ENCODE results near the gene CMTM7. TPM values are rescaled to one million over a fixed set of nuclear protein-coding genes. Genes with fewer than 3 reads are reported as not detected.
"Not testable (repeated sequence)": the region's sequence is repeated elsewhere in the genome, so short reads cannot be mapped to it uniquely, and the experiment has no call there.

Gene CMTM7
- total RNA-seq, 1 experiment from 2014 or later: 8.9 TPM

DNA sequence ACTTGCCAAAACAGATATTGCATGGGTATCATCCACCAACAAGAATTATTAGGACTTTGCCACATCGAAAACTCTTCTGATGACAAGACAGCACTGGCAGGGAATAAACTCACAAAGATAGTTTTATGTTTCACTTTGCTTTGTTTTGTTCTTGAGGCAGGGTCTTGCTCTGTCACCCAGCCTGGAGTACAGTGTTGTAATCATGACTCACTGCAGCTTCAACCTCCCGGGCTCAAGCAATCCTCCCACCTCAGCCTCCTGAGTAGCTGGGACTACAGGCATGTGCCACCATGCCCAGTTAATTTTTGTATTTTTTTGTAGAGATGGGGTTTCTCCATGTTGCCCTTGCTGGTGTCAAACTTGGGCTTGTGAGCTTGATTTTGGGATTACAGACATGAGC is 2.1 kb upstream of the CMTM7 start:
- H3K9ac ChIP-seq (ENCODE audit: low read length); H3K4me3 ChIP-seq (ENCODE audit: low read length); H3K9me3 ChIP-seq (ENCODE audit: low read length); H3K36me3 ChIP-seq (ENCODE audit: insufficient read depth, low read length); DNase-seq; H3K27me3 ChIP-seq (ENCODE audit: low read length); H3K4me2 ChIP-seq (ENCODE audit: low read depth, low read length, poor library complexity, severe bottlenecking); H3K79me2 ChIP-seq (ENCODE audit: low read length); H4K20me1 ChIP-seq (ENCODE audit: insufficient read depth, low read depth, low read length); H3K27ac ChIP-seq (ENCODE audit: low read length); H2AFZ ChIP-seq (ENCODE audit: low read length); H3K9me2 ChIP-seq (replicated peaks; ENCODE audit: insufficient read depth, low read length): not testable (repeated sequence)
- peaks cover 19% of the 10 kb centered on the region for H3K4me1 ChIP-seq (ENCODE audit: low read length)

DNA sequence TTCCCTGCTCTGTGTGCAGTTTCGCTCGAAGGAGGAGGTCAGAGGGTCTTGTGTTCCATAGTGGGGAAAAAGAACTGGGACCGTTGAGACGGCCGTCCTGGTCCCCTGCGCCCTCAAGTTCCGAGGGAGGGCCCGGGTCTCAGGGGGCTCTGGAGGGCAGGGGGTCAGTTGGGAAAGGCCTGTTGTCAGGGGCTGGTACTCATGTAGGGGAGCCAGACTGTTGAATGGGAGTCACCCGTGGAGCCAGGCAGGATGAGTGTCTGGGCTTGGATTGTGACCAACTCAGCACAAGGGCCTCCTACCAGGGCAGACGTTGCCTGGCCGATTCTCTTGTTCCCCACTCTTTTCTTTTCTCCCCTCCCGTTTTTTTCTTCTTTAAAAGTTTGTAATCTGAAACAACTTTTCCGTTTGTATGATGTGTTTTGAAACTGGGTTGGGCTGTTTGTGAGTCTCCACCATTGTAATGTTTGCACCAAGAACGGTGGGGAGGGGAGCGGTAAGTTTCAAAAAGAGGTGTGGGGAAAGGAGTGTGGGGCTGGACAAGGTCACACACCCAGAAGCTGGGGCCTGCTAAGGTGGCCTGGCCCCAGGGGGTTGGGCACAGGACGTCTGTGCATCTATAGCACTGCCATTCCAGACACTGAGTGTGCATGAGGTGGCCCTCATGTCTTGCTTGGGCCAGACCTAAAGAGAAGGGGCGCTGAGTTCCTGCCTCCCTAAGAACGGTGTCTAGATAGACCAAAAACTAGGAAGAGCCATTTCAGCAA is 1.1 kb downstream of the CMTM7 start:
- Histone ChIP-seq H4K20me1 (ENCODE audit: insufficient read depth, low read depth, low read length) (no peaks in the 10 kb centered on the region), H2AFZ (ENCODE audit: low read length) (peak overlapping the region; percentile 90), H3K4me1 (ENCODE audit: low read length) (peaks cover 12% of the 10 kb centered on the region), H3K9me3 (ENCODE audit: low read length) (no peaks in the 10 kb centered on the region), H3K36me3 (ENCODE audit: insufficient read depth, low read length) (no peaks in the 10 kb centered on the region), H3K27me3 (ENCODE audit: low read length) (no peaks in the 10 kb centered on the region), H3K79me2 (ENCODE audit: low read length) (no peaks in the 10 kb centered on the region), H3K9me2 (replicated peaks; ENCODE audit: insufficient read depth, low read length) (no peaks in the 10 kb centered on the region), H3K4me2 (ENCODE audit: low read depth, low read length, poor library complexity, severe bottlenecking) (peak overlapping the region; percentile 86), H3K9ac (ENCODE audit: low read length) (peak overlapping the region; percentile 71), H3K27ac (ENCODE audit: low read length) (no peak overlapping the region), H3K4me3 (ENCODE audit: low read length) (peak overlapping the region; percentile 72)
- no peak for DNase-seq

DNA sequence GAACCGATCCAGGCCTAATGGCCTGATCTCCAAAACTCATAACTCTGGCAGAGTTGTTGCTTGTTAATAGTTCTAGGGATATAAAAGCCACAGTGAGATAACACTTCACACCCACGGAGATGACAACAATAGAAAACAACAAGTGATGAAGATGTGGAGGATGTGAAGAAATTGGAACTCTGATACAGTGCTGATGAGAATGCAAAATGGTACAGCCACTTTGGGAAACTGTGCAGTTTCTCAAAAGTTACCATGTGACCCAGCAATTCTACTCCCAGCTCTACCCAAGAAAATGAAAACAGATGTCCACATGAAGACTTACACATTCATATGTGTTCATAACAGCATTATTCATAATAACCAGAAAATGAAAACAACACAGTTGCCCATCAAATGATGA is 3.8 kb downstream of the CMTM7 start:
- Histone ChIP-seq H3K9me2 (replicated peaks; ENCODE audit: insufficient read depth, low read length) (no peaks in the 10 kb centered on the region), H3K4me2 (ENCODE audit: low read depth, low read length, poor library complexity, severe bottlenecking) (no peak overlapping the region), H3K27ac (ENCODE audit: low read length) (no peak overlapping the region), H4K20me1 (ENCODE audit: insufficient read depth, low read depth, low read length) (0 out of 2 replicates have a peak, but pooled peaks cover 5% of the 10 kb centered on the region), H3K4me1 (ENCODE audit: low read length) (peaks cover 12% of the 10 kb centered on the region), H3K79me2 (ENCODE audit: low read length) (no peaks in the 10 kb centered on the region), H3K27me3 (ENCODE audit: low read length) (no peaks in the 10 kb centered on the region), H3K4me3 (ENCODE audit: low read length) (no peak overlapping the region), H3K36me3 (ENCODE audit: insufficient read depth, low read length) (no peaks in the 10 kb centered on the region), H2AFZ (ENCODE audit: low read length) (no peak overlapping the region), H3K9ac (ENCODE audit: low read length) (no peak overlapping the region), H3K9me3 (ENCODE audit: low read length) (no peaks in the 10 kb centered on the region)
- no peak for DNase-seq

- H3K4me2 ChIP-seq (ENCODE audit: low read depth, low read length, poor library complexity, severe bottlenecking): no peak overlapping the region
- no peak overlapping the region for H3K27ac ChIP-seq (ENCODE audit: low read length)
- H3K4me3 ChIP-seq (ENCODE audit: low read length): no peak overlapping the region
- no peak for DNase-seq
- H3K9me3 ChIP-seq (ENCODE audit: low read length): no peaks in the 10 kb centered on the region
- H3K36me3 ChIP-seq (ENCODE audit: insufficient read depth, low read length): no peaks in the 10 kb centered on the region
- no peaks in the 10 kb centered on the region for H3K79me2 ChIP-seq (ENCODE audit: low read length)
- H3K4me1 ChIP-seq (ENCODE audit: low read length): peaks cover 8% of the 10 kb centered on the region
- no peaks in the 10 kb centered on the region for H3K9me2 ChIP-seq (replicated peaks; ENCODE audit: insufficient read depth, low read length)
- H2AFZ ChIP-seq (ENCODE audit: low read length): no peak overlapping the region
- 0 out of 2 replicates have a peak, but pooled peaks cover 5% of the 10 kb centered on the region for H4K20me1 ChIP-seq (ENCODE audit: insufficient read depth, low read depth, low read length)
- no peak overlapping the region for H3K9ac ChIP-seq (ENCODE audit: low read length)
- H3K27me3 ChIP-seq (ENCODE audit: low read length): no peaks in the 10 kb centered on the region
These were observed 6.3 kb downstream of the CMTM7 start for GRCh38 chr3:32397941-32398340.

- Histone ChIP-seq H2AFZ (ENCODE audit: low read length) (no peak overlapping the region), H4K20me1 (ENCODE audit: insufficient read depth, low read depth, low read length) (0 out of 2 replicates have a peak, but pooled peaks cover 5% of the 10 kb centered on the region), H3K9ac (ENCODE audit: low read length) (no peak overlapping the region), H3K79me2 (ENCODE audit: low read length) (no peaks in the 10 kb centered on the region), H3K27ac (ENCODE audit: low read length) (no peak overlapping the region), H3K4me3 (ENCODE audit: low read length) (no peak overlapping the region), H3K4me2 (ENCODE audit: low read depth, low read length, poor library complexity, severe bottlenecking) (no peak overlapping the region), H3K4me1 (ENCODE audit: low read length) (peaks cover 8% of the 10 kb centered on the region), H3K27me3 (ENCODE audit: low read length) (no peaks in the 10 kb centered on the region), H3K9me3 (ENCODE audit: low read length) (no peaks in the 10 kb centered on the region), H3K9me2 (replicated peaks; ENCODE audit: insufficient read depth, low read length) (no peaks in the 10 kb centered on the region), H3K36me3 (ENCODE audit: insufficient read depth, low read length) (no peaks in the 10 kb centered on the region)
- DNase-seq: no peak
These were observed 6.9 kb downstream of the CMTM7 start for GRCh38 chr3:32398531-32398930.

GRCh38 chr3:32399030-32399620 is 7.5 kb downstream of the CMTM7 start:
- Histone ChIP-seq H3K36me3 (ENCODE audit: insufficient read depth, low read length) (no peaks in the 10 kb centered on the region), H2AFZ (ENCODE audit: low read length) (no peak overlapping the region), H3K27me3 (ENCODE audit: low read length) (no peaks in the 10 kb centered on the region), H3K4me2 (ENCODE audit: low read depth, low read length, poor library complexity, severe bottlenecking) (no peak overlapping the region), H4K20me1 (ENCODE audit: insufficient read depth, low read depth, low read length) (0 out of 2 replicates have a peak, but pooled peaks cover 5% of the 10 kb centered on the region), H3K27ac (ENCODE audit: low read length) (no peak overlapping the region), H3K4me1 (ENCODE audit: low read length) (peaks cover 8% of the 10 kb centered on the region), H3K4me3 (ENCODE audit: low read length) (no peak overlapping the region), H3K9me3 (ENCODE audit: low read length) (no peaks in the 10 kb centered on the region), H3K9me2 (replicated peaks; ENCODE audit: insufficient read depth, low read length) (no peaks in the 10 kb centered on the region), H3K79me2 (ENCODE audit: low read length) (no peaks in the 10 kb centered on the region), H3K9ac (ENCODE audit: low read length) (no peak overlapping the region)
- DNase-seq: peak; percentile 91

- DNase-seq: no peak
- Histone ChIP-seq H3K36me3 (ENCODE audit: insufficient read depth, low read length) (no peaks in the 10 kb centered on the region), H3K4me2 (ENCODE audit: low read depth, low read length, poor library complexity, severe bottlenecking) (peak overlapping the region; percentile 46), H3K9me2 (replicated peaks; ENCODE audit: insufficient read depth, low read length) (no peaks in the 10 kb centered on the region), H2AFZ (ENCODE audit: low read length) (no peak overlapping the region), H3K27me3 (ENCODE audit: low read length) (no peaks in the 10 kb centered on the region), H3K4me1 (ENCODE audit: low read length) (peaks cover 8% of the 10 kb centered on the region), H4K20me1 (ENCODE audit: insufficient read depth, low read depth, low read length) (peaks cover 5% of the 10 kb centered on the region; the same call in 1 of the 2 replicates), H3K27ac (ENCODE audit: low read length) (no peak overlapping the region), H3K79me2 (ENCODE audit: low read length) (no peaks in the 10 kb centered on the region), H3K9ac (ENCODE audit: low read length) (no peak overlapping the region), H3K9me3 (ENCODE audit: low read length) (no peaks in the 10 kb centered on the region), H3K4me3 (ENCODE audit: low read length) (peak overlapping the region; percentile 18; the same call in 1 of the 2 replicates)
These were observed 9.5 kb downstream of the CMTM7 start for GRCh38 chr3:32401126-32401525.

GRCh38 chr3:32401556-32402081 is 10.0 kb downstream of the CMTM7 start:
- H3K9ac ChIP-seq (ENCODE audit: low read length): no peak overlapping the region
- H3K4me2 ChIP-seq (ENCODE audit: low read depth, low read length, poor library complexity, severe bottlenecking): peak overlapping the region; percentile 46

More at GRCh38 chr3:32401556-32402081, 10.0 kb downstream of the CMTM7 start:
- H3K36me3 ChIP-seq (ENCODE audit: insufficient read depth, low read length): no peaks in the 10 kb centered on the region
- no peak overlapping the region for H3K27ac ChIP-seq (ENCODE audit: low read length)
- no peak overlapping the region for H2AFZ ChIP-seq (ENCODE audit: low read length)
- peak overlapping the region; percentile 18; the same call in 1 of the 2 replicates for H3K4me3 ChIP-seq (ENCODE audit: low read length)
- no peaks in the 10 kb centered on the region for H3K9me3 ChIP-seq (ENCODE audit: low read length)
- peaks cover 5% of the 10 kb centered on the region; the same call in 1 of the 2 replicates for H4K20me1 ChIP-seq (ENCODE audit: insufficient read depth, low read depth, low read length)
- no peaks in the 10 kb centered on the region for H3K27me3 ChIP-seq (ENCODE audit: low read length)
- no peak for DNase-seq
- no peaks in the 10 kb centered on the region for H3K79me2 ChIP-seq (ENCODE audit: low read length)
- H3K4me1 ChIP-seq (ENCODE audit: low read length): peaks cover 8% of the 10 kb centered on the region
- H3K9me2 ChIP-seq (replicated peaks; ENCODE audit: insufficient read depth, low read length): no peaks in the 10 kb centered on the region
